ENCODE data around the gene KLHDC10. TPM values are rescaled to one million over a fixed set of nuclear protein-coding genes. Genes with fewer than 3 reads are reported as not detected.

The KLHDC10 gene
- total RNA-seq, 4 donors from 2014 or later, result 16.5 to 25.0 (median 20.1) TPM

GRCh38 chr7:130147710-130148325 lies 77.5 kb downstream of the KLHDC10 start:
- Histone ChIP-seq H3K9me3 (no peaks in the 10 kb centered on the region), H3K27ac (no peak overlapping the region), H3K27me3 (no peaks in the 10 kb centered on the region), H3K36me3 (no peaks in the 10 kb centered on the region), H3K4me3 (no peak overlapping the region), H3K4me1 (no peaks in the 10 kb centered on the region)
- TF ChIP-seq POLR2A (IDR thresholded peaks at IDR 0.05) (no peak), CTCF (IDR thresholded peaks at IDR 0.05) (no peak)
- DNase-seq, result peak in 1 of 3 donors; percentile 8

DNA sequence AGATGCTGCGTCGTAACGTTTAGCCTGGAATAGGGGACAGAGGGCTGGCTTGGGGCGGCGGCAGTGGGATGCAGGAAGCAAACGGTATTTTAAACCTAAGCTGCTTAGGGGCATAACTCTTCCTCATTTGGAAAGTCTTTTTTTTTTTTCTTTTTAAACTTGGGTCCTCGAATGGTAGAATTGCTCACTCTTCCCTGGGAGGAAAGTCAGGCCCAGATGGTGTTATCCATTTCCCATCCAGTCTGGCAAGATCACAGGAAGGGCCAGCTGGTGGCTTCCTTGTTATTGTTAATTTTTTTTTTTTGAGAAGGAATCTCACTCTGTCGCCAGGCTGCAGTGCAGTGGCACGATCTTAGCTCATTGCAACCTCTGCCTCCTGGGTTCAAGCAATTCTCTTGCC lies 78.2 kb downstream of the KLHDC10 start:
- H3K4me3 ChIP-seq, result no peak overlapping the region
- H3K36me3 ChIP-seq, result no peaks in the 10 kb centered on the region
- no peak for TF ChIP-seq POLR2A (IDR thresholded peaks at IDR 0.05)
- TF ChIP-seq CTCF (IDR thresholded peaks at IDR 0.05), result no peak
- no peak for DNase-seq
- no peaks in the 10 kb centered on the region for H3K27me3 ChIP-seq
- H3K27ac ChIP-seq, result peak overlapping the region in 1 of 4 donors; percentile 76
- peaks cover 0 to 5% (median 0%) of the 10 kb centered on the region in 4 donors for H3K4me1 ChIP-seq
- no peaks in the 10 kb centered on the region for H3K9me3 ChIP-seq

DNA sequence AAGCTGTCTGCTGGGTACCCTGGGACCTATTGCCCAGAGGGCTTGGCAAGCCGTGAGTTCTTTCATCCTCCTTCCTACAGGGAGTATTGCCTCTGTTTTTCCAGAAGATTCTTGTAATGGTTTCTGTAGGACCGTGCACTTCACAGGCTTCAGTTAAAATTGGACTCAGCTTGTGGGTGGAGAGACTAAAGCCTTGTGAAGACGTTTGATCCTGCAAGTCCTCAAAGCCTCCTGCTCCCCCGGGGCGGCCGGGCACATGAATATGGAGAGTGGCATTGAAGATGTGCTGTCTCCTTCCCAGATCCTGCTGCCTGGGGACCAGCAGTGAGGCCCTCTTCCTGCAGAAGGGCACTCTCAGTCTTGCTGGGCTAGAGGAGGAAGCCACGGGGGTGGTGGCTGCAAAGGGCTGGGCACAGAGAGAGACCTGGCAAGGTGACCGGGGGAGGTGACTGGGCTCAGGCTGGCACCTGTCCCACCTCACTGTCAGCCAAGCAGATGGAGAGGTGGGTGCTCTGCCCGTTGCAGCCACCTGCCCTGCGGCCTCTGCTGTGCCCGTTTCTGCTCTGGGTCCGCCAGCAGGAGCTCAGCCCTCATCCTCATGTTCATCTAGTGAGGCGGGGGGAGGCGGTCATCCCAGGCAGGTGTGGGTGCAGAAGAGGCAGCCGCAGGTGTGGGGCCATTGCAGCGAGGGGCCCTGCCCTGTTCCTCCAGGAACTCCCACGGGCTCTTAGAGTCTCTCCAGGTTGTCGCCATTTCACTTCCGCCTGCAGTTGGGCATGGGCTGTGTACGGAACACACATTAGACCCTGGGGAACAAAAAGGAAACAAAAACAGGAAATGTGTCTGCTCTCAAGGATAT lies 79.2 kb downstream of the KLHDC10 start:
- Histone ChIP-seq H3K27ac (peak overlapping the region in 3 of 4 donors; percentile 23 to 76 (median 55)), H3K9me3 (no peaks in the 10 kb centered on the region), H3K27me3 (no peaks in the 10 kb centered on the region), H3K4me3 (peak overlapping the region in 2 of 4 donors; percentile 9 to 18), H3K4me1 (peaks cover 0 to 12% (median 0%) of the 10 kb centered on the region in 4 donors), H3K36me3 (no peaks in the 10 kb centered on the region)
- DNase-seq, result peak; percentile 64 to 71 (median 70)
- TF ChIP-seq CTCF (IDR thresholded peaks at IDR 0.05) (no peak), POLR2A (IDR thresholded peaks at IDR 0.05) (no peak)

GRCh38 chr7:130150587-130150986 lies 80.3 kb downstream of the KLHDC10 start:
- Histone ChIP-seq H3K27me3 (no peaks in the 10 kb centered on the region), H3K27ac (peak overlapping the region in 2 of 4 donors; percentile 55 to 76)

More at GRCh38 chr7:130150587-130150986, 80.3 kb downstream of the KLHDC10 start:
- Histone ChIP-seq H3K9me3 (peaks cover 0 to 3% (median 0%) of the 10 kb centered on the region in 4 donors), H3K4me1 (peaks cover 0 to 18% (median 0%) of the 10 kb centered on the region in 4 donors), H3K36me3 (no peaks in the 10 kb centered on the region), H3K4me3 (no peak overlapping the region)
- DNase-seq, result peak in 2 of 3 donors; percentile 57 to 69
- no peak for TF ChIP-seq CTCF (IDR thresholded peaks at IDR 0.05)
- TF ChIP-seq POLR2A (IDR thresholded peaks at IDR 0.05), result no peak
